GM21825 (cell line): Measurements from ENCODE around the gene RS1.

Source experiments
- ATAC-seq: cut with Tn5 transposase; IDR thresholded peaks from one replicate; pipeline ENCODE4 v1.9.1; 2021; ENCODE audit warnings: mild to moderate bottlenecking, moderate library complexity; ENCODE audit not compliant: unreplicated experiment

RS1 gene

DNA sequence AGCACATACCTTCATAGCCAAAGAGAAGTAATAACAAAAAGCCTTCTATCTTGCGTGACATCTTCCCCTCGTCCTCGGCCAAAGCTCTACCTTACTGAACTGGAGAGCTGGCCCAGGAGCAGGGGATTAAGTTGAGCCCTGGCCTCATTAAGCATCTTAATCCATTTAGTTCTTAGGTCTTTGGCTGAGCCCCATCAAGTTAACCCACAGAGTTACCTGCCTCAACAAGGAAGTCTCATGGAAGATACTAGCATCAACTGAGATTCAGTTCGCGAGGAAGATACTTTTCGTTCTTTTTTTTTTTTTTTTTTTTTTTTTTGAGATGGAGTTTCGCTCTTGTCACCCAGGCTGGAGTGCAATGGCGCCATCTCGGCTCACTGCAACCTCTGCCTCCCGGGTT lies at the start of gene RS1:
Gene RS1 (minus strand): TSS at position 101 of the 400 bp plus-strand sequence. CDS start 40 bp downstream, at position 61.
- no peak for ATAC-seq

- no peak for ATAC-seq
Observed at GRCh38 chrX:18719852-18720251, 47.9 kb upstream of the RS1 start.

- no peak for ATAC-seq
Observed at GRCh38 chrX:18714910-18715309, 43.0 kb upstream of the RS1 start.

GRCh38 chrX:18709833-18710232 lies 37.9 kb upstream of the RS1 start:
- ATAC-seq, result no peak

DNA sequence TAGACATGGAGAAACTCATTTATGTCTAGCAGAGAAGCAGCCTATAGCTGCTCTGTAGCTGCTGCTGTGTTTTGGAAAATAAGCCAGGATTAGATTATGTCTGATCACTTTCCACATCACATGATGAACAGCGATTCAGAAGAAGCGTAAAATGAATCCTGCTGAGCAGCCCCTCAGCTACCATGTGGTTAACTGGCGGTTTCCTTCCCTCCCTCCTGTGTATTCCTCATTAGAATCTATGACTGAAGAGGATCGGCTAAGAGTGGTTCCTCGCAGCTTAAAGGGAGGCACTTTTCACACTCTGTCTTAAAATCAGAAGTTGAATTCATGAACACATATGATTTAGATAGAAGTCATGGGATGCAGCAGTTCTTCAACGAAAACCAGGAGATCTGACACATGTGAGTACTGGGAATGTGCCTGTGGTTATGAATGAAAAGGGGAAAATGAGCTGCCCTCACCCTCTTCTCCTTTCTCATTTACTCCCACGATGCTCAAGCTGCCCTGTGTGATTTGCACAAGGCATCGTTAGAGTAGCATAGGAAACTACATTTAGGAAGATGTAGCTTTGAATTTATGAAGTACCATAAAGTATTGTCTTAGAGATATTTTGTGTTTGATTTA lies 35.6 kb upstream of the RS1 start, which contains the start of gene PPEF1:
Gene PPEF1 (plus strand): TSS at position 220 of the 624 bp plus-strand sequence. CDS start 136 bp downstream, at position 356.
- no peak for ATAC-seq

DNA sequence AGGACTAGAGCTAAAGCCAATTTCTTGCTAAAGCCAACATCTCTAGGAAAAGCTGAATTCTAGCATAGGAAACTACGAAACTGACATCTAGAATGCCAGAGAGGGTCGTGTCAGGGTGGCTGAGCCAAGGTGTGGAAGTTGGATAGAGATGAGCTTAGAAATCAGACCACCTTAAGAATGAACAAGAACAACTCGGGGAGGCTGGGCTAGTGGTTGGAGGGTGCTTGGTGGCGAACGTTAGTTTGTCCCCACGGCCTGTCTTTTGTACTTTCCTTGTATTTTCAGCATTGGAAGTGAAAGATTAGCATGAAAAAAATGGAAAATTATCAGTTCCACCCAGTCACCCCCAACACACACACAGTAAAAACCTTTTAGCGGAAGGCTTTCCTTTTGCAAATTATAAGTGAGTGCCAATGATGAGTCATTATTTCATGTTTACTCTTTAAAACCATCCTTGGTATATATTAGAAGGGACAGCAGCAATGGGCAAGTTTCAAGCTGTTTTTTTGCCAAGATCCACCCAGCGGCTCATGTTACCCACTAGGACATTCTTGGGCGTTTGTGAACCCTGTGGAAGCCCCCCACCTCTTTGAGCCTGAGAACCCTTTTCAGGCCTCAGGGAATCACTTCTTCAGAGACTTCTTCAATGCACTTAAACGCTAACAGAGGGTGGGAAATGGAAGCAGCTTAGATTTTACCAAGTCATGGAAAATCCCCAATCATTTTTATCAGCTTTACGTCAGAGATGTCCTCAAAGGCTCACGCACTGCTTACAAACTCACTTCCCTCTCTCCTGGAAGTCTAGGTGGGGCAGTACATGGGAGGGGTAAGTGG lies 30.7 kb upstream of the RS1 start:
- ATAC-seq, result no peak

DNA sequence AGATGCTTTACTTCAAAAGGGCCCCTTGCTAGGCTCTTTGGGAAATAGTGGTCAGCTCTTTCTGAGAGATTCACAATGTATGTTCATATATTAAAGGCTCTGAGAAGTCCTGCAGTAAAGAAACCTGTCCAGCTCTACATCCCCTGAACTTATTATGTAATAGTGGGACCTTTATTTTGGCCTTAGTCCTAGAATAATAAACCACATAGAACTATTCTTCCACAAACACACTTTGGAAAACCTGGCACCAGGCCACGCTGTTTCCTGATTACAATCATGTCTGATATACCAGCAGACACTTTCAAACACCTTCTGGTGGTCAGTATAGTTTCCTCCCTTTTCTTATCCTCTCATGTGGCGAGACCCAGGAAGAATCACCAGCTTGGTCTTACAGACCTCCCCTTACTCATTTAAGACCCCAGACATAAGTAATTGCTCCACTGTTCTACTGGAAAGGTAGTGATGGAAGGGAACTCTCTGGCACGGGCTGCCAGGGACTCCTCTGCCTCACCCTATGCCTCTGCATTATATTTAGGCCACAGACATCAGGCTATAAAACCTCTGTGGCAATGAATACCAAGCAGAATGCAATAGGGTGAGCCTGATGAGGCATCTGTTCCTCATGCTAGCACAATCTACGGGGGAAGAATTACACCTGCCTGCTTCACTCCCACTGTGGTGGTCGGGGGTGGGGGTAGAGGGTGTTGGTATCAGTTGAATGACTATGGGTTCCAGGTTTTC lies 29.9 kb upstream of the RS1 start:
- ATAC-seq, result no peak

GRCh38 chrX:18698737-18699650 lies 27.1 kb upstream of the RS1 start:
- ATAC-seq, result no peak

DNA sequence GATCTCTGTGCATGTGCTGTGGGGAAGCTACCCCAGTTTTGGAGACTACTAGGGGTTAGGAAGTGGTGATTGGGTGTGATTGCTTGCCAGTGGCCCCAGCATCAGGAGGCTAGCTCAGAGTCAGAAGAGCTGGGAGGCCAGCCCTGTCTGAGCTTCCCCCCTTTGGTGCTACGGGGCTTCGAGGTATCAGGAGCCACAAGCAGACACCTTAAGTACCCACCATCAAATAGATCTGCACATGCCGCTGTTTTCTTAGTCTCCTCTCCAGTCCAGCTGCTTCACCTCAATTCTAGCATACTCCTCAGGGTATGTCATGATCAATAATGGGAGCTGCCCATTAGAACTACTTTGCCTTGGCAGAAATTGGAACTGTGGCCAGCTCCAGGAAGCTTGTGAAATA lies 24.7 kb upstream of the RS1 start:
- no peak for ATAC-seq

DNA sequence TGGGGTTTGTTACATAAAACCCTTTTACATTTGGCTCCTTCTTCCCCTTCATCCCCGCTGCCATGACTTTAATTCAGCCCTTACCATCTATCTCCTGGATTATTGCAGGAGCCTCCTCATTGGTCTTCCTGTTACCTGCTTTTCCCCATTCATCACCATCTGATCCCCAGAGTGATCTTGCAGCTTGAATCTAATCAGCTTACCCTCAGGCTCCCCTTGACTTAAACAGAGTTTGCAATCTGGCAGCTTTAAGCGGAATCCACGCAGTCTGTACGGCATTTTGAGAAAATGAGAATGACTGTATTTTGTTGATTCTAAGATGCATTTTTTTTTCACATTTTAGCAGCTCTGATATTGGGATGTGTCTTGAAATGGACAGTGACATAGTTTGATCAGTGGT lies 20.6 kb upstream of the RS1 start:
- ATAC-seq, result no peak

DNA sequence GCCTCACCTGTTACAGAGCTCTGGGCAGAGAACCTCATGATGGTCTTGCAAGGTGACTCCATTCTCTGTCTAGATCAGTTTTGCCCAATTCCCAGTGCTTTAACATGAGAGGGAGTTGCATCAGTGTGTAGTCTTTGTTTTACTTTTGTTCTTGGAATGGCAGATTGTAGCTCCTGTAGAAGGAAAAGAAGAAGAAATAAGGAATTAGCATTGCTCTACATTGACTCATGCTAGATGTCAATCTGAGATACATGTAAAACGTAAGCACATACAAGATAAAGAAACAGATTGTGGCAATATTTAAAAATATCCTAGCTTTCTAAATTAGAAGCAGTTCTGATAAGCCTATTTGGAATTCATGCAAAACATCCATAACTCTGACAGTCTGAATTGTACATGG lies 19.5 kb upstream of the RS1 start:
- ATAC-seq, result no peak

- no peak for ATAC-seq
Observed at GRCh38 chrX:18687856-18688495, 16.1 kb upstream of the RS1 start.

- ATAC-seq, result no peak
Observed at GRCh38 chrX:18682979-18683387, 11.1 kb upstream of the RS1 start.

GRCh38 chrX:18681996-18682395 lies 10.1 kb upstream of the RS1 start:
- no peak for ATAC-seq

- no peak for ATAC-seq
Observed at GRCh38 chrX:18677161-18677869, 5.4 kb upstream of the RS1 start.

GRCh38 chrX:18676470-18676869 lies 4.6 kb upstream of the RS1 start:
- ATAC-seq, result no peak

DNA sequence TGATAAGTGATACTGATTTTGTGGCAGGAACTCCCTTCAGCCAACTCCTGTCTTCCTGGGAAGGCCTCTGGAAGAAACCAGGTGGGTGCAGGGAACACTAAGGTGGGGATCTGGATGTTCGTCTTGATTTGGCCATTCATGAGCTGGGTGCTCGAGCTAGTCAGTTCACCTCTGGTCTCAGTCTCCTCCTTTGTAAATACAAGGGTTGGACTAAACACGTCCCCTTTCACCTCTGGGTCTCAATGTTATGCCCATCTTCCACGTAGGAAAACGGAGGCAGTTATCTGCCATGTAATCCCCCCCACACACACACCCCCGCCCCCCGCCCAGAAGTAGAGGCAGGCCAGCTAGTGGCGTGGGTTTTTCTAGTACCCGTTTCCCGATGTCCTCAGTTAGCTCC lies 4.1 kb upstream of the RS1 start:
- ATAC-seq, result no peak

DNA sequence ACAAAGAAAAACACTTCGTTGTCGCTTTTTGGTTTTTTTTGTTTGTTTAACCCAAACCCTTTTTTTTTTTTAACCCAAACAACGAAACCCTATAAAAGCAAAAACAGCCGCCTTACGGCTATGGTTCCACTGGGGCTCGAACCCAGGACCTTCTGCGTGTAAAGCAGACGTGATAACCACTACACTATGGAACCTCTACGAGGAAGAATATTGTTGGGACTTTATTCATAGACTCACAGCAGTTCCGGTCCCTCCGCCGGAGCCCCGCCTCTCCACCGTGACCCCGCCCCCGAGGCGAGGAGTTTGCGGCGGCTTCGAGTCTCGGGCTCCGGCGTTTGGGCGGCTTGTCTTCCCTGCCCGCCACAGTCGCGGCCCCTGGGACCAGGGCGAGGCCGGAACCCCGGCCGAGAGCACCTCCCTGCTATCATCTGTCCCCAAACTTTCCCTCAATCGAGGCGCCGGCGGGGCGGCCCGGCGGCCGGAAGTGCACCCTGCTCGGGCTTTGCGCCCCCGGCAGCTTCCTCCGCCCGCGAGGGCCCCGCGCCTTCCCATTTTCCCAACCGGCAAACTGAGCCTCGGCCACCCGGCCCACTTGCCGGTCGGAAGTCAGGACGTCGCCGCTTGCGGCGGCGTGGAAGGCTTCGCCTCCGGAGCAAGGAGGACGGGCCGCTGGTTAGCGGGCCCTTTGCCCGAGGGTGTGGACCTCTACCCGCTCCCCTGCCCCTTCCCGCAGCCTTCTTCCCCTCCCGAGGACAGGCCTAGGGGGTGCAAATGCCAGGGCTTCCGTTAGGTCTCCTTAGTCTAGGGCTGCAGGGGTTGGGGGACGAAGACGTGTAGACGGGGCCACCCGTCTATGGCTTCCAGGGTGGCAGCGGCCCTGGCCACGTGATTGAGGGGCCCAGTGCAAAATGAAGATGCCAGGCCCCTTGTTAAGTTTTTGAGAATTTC lies 3.2 kb upstream of the RS1 start:
- peak; percentile 73 for ATAC-seq
